OCI-LY3 (cell line): ENCODE measurements around the gene KIZ.

ENCODE experiments used
- CTCF ChIP-seq: fragments of 200-600, 300-600 bp; sonication (generic); IDR thresholded peaks from 2 replicates; pipeline ENCODE4 v1.5.1; 2014; ENCODE audit warnings: antibody characterized with exemption, low read length, low read depth
- EZH2phosphoT487 ChIP-seq: fragments of 200-600 bp; shearing (Covaris generic); IDR thresholded peaks from 2 replicates; pipeline ENCODE4 v1.6.1; 2018; ENCODE audit warnings: antibody characterized with exemption, mixed run types, low read depth

GRCh38 chr20:21125849-21126580 lies at the start of gene KIZ:
- TF ChIP-seq CTCF, result peak; percentile 31
- TF ChIP-seq EZH2phosphoT487, result no peak
